HG03039 (cell line): ENCODE results near the gene MAN1A1.

Experiments
- ATAC-seq: cut with Tn5 transposase; IDR thresholded peaks from one replicate; pipeline ENCODE4 v1.9.1; 2021; ENCODE audit warnings: mild to moderate bottlenecking, moderate library complexity; ENCODE audit not compliant: unreplicated experiment

Gene MAN1A1

DNA sequence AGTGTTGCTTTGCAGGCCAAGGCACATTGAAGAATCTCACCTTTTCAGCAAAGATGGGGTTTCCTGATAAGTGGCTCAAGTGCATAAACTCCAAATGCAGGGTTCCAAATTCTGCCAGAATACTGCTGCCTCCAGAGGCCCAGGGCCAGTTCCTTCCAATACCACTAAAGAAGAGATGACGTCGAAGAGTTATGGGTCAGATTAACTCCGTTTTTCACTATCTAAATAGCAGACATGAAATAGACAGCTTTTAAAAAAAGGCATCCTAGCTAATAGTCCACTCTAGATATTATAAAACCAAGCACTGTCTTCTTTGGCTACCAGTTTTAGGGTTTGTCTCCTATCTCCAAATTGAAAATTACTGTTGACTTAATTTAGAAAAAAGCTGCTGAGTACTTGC lies 144.8 kb downstream of the MAN1A1 start:
- ATAC-seq, result no peak

DNA sequence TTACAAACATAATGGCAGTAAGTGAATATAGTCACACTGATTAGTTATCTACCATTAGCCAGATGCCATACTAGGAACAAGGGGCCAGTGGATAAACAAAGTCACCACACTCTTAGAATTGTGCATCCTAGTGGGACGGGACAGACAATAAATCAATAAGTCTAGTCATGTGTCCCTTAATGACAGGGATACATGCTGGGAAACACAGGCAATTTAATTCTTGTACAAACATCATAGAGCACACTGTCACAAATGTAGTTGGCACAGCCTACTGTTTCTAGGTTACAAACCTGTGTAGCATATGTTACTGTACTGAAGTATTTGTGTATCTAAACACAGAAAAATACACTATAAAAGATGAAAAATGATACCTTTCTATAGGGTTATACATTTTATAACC lies 148.1 kb downstream of the MAN1A1 start:
- no peak for ATAC-seq

DNA sequence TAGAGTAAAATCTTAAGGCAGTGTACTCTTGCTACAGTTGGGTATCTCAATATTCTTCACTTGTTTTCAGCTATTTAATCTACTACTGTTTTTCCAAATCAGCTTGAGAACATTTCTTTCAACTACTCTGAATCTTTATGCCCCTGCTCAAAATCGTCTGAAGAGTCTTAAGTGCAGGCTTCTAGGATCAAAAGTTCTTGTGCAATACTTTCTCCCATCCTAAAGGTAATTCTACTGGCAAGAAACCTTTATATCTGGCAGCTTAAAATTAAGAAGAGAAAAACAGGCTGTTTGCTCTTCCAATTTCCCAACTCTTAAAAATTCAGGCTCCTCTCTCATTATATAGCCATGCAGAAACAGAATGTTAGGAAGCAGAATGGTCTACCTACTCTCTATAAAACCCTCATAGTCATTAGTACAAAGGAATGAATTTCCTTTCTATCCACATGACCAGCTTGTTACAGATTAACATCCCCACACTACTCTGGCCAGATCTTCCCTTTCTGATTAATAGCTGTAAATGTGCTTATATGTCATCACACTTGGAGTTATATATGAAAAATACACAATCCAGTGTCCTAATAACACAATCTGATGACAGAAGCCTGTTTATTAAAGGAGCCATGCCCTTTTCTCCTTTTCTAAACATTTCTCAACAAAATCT lies 148.9 kb downstream of the MAN1A1 start:
- no peak for ATAC-seq

DNA sequence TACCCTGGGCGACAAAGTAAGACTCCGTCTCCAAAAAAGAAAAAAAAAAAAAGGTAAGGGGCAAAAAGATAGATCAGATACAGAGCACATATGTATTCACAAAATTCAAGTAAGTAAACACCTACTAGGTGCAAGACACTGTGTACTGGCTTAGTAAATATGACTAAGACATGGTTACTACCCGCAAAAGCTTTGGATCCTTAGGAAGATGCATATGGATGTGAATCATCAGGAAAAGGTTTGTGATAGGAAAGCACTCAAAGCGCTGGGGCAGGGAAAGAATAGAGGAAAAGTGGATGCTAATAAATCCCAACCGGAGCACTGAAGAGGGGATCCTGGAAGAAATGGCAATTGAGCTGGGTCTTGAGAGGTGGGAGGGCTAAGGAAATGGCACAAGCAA lies 152.3 kb downstream of the MAN1A1 start:
- no peak for ATAC-seq

DNA sequence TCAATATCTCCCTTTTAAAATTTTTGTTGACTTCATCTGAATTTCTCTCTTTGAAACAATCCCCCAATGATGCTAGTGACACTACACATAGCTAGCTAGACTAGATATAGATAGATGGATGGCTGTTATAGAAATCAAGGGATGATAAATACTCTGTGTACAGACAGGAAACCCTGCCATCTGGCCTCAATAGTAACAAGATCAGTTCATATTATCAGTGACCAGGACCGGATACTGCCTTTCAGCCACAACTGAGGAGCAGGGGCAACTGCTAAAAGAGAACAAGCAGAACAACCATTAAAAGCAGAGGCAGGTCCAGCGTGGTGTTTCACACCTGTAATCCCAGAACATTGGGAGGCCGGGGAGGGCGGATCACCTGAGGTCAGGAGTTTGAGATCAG lies 152.8 kb downstream of the MAN1A1 start:
- ATAC-seq, result no peak

DNA sequence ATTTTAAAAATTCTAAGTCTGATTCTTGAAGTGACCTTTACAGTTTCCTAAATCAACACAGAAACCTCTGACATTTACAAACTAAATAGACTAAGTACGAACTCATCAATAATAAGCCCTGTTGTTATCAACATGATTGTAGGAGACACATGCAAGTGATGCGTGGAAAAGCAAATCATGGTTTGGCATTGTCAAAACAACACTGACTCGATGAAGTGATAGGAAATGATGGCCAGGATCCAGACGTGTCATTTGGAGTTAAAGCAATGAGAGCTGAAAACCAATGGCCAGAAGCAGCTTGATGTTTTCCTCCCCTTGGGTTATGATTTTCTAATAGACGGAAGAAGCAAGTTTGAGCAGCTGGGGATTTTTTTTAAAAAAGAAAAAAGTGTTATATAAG lies 153.7 kb downstream of the MAN1A1 start:
- no peak for ATAC-seq

DNA sequence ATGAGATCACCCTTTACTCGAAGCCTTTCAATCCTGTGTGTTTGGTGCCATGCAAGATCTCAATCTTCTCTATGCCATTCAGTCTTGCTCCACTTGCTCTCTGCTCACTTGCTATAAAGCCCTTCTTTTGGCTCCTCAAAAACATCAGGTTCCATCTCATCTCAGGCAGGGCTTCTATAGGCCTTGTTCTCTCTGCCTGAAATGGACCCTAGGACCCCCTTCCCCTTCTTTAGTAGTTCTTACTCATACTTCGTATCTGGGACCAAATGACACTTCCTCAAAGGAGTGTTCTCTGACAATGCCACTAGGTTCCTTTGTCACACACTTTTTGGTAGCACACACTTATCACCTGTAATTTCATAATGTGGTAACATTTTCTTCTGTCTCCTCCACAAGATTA lies 154.4 kb downstream of the MAN1A1 start:
- no peak for ATAC-seq

DNA sequence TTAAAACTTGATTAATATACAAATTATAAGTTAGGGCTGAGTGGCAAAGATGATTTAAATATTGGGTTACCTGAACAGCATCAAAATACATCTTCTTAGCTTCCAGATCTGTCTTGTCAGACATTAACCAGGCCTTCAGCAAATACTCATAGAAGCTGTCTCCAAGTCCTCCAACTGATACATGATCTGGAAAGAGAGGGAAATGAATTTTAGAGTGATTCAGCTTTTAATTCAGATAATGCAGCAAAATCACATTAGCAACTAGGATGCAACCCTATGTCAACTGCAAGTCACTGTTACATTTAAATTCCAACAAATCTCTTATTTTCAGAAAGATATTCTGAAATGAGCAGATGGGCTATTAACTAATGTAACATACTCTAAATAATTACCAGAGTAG lies 155.9 kb downstream of the MAN1A1 start:
- ATAC-seq, result no peak

DNA sequence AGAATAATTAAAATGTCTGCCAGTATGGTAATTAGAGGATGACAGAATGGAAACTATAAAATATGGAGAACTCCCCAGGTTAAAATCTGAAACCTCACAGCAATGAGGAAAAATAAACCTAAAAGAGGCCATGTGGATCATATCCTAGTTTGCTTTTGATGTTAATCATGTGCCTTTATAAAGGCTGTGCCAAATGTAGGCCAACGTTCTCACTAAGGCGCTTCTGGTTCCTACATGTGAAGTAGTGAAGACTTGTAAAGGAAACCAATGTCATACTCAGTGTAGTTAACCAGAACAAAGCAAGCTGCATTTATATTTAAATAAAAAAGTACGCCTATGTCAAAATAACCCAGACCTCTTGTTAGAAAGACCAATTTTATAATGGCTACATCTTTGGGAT lies 157.4 kb downstream of the MAN1A1 start:
- ATAC-seq, result no peak

DNA sequence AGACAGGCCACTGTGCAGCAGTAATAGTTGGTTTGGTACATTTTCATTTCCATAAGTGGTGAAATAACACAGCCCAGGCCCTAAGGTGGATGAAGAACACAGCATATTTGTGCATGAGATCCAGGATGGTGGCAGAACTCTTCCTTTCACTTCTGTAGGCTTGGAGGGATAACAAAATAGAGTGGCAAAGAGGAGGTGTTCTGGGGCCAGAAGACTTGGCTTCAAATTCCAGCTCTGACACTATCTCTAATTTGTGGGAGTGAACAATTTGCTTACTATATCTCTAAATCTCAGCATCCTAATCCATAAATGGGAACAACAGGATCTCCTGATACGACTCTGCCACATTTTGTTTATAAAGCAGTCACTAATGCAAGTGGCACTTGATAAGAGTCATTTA lies 159.4 kb downstream of the MAN1A1 start:
- ATAC-seq, result no peak

DNA sequence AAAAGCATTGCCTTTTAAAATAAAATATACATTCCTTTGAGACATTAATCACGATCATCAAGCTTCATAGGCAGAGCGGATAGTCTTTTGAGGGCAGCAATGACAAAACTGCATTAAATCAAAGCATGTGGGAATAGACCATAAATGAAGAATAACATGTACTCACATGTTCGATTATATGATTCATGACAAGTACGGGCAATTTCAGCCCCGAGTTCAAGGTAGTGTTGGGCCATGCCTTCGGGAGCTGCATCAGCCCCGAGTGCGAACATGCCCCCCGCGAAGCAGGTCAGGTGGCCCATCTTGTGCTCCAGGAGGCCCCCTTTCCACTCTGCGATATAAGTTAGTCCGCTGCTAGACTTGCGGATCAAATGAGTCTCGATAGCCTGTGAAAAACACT lies 160.1 kb downstream of the MAN1A1 start:
- no peak for ATAC-seq

DNA sequence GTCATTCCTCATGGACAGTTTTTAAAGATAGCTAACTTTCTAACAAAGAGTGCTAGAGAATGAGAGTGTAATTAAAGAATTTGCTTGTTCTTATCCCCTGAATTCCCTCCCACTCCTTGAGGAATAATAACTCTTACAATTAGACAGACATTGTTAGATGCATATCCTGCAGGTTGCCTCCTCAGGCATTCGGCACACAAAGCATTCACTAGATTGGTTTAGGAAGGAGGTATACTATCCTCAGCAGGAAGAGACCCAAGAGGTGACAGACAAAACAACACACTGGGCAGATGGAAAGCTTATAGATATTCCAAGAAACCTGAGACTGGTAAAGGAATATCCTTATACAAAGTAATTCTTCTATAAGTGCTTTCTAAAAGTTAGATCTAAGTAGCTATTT lies 162.0 kb downstream of the MAN1A1 start:
- ATAC-seq, result no peak

DNA sequence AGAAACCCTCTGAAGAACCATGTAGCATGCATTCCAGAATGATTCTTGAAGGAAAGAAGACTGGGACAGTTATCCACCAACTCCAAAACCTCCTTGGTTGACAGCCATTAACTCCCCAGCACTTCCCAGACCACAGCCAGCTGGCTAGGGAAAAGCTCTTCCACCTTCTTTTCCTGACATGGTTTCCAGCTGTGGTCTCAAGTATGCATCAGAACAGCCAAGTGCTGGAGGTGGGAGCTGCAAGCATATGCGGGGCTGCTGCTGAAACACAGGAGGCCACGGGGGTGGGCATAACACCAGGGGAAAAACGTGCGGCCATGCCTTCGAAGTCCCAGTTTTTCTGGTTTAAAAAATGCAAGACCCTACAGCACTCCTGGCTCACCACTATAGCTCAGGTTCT lies 163.1 kb downstream of the MAN1A1 start:
- ATAC-seq, result no peak

DNA sequence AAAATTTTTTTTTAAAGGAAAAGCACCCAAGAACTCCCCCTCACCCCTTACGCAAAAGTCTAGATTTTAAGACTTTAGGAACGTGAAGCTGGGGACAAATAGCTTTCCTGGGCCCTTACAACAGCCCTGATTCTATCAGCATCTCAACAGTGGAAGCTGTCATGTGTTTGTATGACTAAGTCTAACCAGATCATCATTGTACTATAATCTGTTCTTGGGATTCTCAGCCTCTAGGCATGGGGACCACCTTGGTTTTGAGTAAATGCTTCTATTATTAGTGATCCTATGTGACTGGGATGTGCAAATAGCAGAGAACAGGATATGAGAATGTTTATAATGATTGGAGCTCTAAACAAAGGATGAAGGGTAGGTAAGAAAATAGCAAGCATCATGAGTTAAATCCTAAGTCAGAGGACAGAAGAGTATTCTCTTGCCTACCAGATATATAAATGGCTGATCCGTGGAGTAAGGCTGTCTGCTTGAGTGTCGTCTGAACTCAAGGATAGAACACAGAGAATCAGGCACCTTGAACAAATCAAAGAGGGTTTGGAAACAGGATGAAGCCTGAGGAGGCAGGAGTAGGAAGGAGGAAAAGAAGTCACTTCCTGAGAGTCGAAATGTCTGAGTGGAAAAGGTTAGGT lies 165.4 kb downstream of the MAN1A1 start:
- ATAC-seq, result no peak

DNA sequence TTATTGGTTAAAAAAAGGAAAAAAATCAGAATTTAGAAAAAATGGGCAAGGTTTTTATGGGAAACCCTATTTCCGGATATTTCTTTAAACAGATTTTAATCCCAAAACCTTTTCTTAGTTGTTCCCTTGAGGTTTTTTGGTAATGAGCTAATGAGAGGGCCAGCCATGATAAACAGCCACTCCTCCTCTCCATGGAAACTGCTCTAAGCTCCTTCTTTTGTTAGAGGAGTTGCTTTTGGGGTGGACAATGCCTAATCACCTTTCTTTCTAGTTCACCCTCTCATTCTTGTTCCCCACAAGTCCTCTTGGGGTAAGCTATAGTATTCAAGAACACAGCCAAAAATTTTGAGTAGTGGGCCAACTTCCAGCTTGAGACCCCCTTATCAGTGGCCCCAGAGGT lies 166.1 kb downstream of the MAN1A1 start:
- ATAC-seq, result no peak

DNA sequence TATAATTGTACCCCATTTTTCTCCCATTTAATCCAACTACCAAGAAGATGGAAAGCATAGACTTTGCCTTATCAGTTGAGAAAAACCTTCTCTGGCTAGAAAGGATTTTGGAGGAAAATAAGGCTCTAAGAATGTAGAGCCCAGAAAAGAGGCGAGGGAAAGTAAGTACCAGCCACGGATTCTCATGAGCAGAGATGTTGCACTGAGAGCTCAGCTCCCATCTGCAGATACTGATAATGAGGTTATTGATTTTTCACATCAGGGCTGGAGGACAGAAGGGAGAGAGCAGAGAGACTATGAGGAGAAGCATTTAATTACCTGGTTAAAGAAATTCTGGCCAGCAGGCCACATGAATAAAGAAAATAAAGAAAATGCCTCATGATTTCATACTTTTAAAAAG lies 166.7 kb downstream of the MAN1A1 start:
- ATAC-seq, result no peak

DNA sequence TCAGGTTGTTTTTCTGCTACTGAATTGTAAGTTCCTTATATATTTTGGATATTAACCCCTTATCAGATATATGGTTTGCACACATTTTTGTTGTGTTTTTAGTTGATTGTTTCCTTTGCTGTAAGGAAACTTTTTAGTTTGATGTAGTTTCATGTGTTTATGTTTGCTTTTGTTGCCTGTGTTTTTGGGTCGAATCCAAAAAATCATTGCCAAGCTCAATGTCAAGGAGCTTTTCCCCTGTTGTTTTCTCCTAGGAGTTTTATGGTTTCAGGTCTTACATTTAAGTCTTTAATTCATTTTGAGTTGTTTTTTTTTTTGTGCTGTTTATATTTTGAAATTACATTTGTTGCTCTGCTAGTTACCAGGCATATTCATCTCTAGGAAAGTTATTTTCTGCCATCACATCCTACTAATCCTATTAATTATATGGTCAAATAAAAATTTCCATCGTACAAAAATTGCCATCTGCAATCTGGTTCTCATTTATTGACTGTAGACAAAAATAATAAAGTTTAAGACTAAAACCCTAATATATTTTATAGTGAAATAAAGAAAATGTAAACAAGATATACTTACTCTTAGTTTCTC lies 167.3 kb downstream of the MAN1A1 start:
- ATAC-seq, result no peak

DNA sequence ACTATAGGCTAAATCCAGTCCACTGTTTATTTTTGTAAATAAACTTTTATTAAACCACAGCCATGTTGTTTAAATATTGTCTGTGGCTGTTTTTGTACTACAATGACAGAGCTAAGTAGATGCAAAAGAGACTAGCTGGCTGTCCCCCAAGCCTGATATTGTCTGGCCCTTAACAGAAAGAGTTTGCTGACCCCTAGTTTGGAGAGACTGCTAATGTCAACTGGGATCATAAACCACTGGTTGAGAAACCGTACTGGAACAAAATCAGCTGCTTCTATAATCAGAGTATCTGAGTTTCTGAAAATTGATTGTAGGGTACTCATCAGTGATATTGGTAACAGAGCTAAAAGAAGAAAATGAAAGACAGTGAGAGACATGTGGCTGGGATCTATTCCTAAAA lies 168.5 kb downstream of the MAN1A1 start:
- ATAC-seq, result no peak

DNA sequence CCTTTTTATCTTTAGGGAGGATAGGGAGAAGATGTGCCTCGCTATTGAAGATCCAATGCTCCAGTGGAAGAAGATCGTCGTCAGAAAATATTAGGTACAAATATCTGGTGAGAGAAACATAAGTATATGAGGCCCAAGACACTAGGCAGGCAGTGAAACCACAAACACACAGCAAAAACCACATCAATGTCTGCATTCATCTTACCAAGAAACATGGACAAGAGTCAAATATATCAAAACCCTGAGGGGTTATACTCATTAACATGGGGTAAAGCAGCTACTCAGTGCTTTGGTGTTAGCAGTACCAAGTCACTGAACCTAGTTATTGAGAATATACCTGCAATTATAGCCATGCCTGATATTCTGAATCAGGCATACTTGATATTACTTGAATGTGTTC lies 169.7 kb downstream of the MAN1A1 start:
- no peak for ATAC-seq

DNA sequence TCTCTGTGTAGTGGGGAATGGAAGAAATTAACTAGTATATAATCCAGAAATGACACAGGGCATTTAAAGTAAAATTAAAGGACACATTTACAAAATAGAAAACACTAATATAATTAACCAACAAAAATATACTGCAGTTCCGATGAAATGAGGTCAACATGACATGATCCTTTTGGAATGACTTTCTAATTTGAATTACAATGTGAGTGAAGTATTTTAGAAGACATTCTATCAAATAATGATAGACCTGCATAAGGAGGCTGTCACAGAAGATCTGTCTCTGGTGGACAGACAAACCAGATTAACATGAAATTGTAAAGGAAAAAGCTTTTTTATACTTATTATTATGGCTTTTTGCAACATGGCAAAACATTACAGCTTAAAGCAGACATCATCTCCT lies 170.5 kb downstream of the MAN1A1 start:
- ATAC-seq, result no peak

DNA sequence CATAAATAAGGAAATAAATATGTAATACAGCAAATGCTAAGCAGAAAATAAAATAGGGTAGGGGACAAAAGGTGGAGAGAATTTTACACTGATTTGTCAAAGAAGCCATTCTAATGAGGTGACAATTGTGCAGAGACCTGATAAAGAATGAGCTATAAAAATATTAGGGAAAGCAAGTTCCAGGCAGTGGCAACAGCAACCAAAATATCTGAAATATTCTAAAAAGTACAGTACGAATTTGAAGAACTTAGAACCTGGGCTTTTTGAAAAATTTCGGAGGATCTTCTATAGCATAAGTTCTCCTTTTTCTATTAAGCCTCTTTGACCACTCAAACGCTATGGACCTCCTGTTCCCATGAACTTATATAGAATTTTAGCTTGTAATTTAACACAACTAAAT lies 173.1 kb downstream of the MAN1A1 start:
- no peak for ATAC-seq

DNA sequence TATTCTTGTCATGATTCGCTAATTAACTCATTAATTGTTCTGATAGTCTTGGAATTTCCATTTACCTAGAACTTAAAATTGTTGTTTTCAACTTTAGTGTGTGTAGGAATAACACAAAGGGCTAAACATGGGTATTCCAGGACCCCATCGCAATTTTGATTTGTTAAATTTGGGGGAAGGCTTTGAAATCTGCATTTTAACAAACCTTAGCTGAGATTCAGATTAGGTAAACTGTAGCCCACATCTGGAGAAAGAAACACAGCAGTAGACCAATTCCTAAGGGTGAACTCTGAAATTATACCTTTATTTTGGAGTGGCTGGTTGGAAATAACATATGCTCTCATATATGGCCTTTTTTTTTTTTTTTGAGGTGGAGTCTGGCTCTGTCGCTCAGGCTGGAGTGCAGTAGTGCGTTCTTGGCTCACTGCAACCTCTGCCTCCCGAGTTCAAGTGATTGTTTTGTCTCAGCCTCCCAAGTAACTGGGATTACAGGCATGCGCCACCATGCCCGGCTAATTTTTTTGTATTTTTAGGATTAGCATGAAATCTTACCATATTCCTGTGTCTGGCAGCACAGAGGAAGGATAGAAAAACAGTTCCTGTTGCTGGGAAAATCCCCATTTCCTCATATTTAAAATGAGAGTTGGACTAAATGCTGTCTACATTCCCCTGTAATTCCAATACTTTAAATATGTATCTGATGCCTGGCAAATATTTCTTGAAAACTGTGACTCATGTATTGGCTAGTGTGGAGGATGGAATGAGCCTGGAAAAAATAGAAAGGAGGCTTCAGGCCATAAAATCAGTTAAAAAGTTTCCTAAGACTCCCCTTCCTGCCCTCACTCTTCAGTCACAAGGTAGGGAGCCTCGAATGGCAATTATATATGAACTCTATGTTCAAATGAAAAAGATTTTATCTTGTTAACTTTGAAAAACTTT lies 174.4 kb downstream of the MAN1A1 start:
- ATAC-seq, result no peak
